Stimulated activated CD4-positive, alpha-beta T cell treated with anti-CD3 and anti-CD28 coated beads, Interleukin-12 subunit alpha, Interleukin-12 subunit beta, amount 100 ng/mL, for 24 hours (primary cell): ENCODE results near the gene NXF3.
"Not testable (repeated sequence)": the region's sequence is repeated elsewhere in the genome, so short reads cannot be mapped to it uniquely, and the experiment has no call there.

ENCODE experiments used
- DNase-seq, 2 experiments: peaks; one replicate each; pipeline ENCODE4 v3.0.0-alpha.2; 2020; ENCODE audit warnings: low read depth in 2 of 2

Gene NXF3

GRCh38 chrX:103051260-103051789, 41.6 kb downstream of the NXF3 start:
- DNase-seq = no peak

- DNase-seq = not testable (repeated sequence)
Measured at GRCh38 chrX:103033371-103033770, 59.6 kb downstream of the NXF3 start.
